Activated T-cell treated with anti-CD3 and anti-CD28 coated beads, Interleukin-2, amount 50 U/mL, for 48 hours (primary cell): ENCODE results near the gene FAM161A.
"Not testable (repeated sequence)": the region's sequence is repeated elsewhere in the genome, so short reads cannot be mapped to it uniquely, and the experiment has no call there.

ENCODE experiments used
- DNase-seq, 2 experiments: peaks; one replicate each; pipeline ENCODE4 v3.0.0-alpha.2; 2020

The FAM161A gene, protein sequence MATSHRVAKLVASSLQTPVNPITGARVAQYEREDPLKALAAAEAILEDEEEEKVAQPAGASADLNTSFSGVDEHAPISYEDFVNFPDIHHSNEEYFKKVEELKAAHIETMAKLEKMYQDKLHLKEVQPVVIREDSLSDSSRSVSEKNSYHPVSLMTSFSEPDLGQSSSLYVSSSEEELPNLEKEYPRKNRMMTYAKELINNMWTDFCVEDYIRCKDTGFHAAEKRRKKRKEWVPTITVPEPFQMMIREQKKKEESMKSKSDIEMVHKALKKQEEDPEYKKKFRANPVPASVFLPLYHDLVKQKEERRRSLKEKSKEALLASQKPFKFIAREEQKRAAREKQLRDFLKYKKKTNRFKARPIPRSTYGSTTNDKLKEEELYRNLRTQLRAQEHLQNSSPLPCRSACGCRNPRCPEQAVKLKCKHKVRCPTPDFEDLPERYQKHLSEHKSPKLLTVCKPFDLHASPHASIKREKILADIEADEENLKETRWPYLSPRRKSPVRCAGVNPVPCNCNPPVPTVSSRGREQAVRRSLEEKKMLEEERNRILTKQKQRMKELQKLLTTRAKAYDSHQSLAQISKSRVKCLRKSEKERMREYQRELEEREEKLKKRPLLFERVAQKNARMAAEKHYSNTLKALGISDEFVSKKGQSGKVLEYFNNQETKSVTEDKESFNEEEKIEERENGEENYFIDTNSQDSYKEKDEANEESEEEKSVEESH

DNA sequence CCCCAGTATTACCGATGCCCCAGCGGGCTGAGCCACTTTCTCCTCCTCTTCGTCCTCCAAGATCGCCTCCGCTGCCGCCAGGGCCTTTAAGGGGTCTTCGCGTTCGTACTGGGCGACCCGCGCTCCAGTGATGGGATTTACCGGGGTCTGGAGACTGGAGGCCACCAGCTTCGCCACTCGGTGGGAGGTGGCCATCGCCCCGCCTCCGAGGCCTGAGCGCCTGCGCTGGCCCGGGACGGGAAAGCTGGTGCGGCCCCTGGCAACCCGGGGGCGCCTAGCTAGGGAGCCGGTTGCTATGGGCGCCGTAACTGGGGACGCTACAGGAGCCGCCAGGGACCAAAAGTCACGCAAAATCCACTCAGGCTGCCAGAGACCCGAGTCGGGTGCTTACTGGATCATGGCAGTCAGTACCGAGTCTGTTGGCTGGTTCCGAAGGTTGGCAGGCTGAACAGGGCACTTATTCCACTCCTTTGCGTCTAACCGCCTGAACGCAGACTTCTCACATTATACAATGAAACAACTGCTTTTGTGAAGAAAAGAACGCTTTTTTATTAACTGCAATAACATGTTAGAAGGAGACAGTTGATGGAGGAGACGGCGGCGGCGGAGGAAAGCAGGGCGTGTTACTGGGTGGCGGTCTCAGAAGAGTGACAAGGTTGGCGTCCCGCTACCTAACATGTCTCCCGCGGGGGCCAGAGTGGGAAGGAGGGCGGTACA lies at the start of gene FAM161A:
Gene FAM161A (minus strand): TSS at position 214 of the 717 bp plus-strand sequence. CDS start 19 bp downstream, at position 195.
- peak; percentile 84 to 88 for DNase-seq

DNA sequence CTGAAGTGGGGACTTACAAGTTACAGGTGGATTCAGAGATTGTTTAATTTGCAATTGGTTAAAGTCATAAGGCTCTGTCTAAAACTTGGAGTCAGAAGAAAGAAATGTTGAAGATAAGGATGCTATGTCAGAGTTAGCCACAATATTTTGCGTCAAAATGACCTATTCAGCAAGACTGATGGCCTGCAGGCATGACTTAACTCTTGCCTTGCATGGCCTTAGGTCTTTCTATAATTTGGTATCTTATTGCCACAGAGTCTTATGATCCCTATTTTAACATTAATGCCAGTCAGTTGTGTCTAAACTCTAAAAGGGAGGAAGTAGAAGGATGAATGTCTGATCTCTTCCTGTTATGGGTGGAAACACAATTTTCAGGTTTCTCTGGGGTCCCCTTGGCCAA lies 46.4 kb upstream of the FAM161A start:
- no peak for DNase-seq

DNA sequence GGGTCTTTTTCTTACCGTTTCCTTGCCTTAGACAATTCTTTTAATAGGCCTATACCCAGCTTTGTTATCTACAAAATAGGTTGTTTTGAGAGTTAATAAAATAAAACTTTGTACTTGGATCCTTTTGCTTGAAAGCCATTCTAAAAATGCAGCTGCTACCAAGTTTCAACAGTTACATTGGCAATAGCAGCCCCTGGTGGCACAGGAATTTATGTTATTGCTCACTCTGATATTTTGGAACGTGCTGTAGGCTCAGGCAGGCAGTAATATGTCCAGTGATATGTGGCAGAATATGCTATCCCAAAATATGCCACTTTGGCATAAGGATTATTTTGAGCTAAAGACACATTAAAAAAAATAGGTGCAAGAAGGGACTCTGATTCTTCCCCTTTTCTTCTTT lies 45.0 kb upstream of the FAM161A start:
- no peak for DNase-seq

DNA sequence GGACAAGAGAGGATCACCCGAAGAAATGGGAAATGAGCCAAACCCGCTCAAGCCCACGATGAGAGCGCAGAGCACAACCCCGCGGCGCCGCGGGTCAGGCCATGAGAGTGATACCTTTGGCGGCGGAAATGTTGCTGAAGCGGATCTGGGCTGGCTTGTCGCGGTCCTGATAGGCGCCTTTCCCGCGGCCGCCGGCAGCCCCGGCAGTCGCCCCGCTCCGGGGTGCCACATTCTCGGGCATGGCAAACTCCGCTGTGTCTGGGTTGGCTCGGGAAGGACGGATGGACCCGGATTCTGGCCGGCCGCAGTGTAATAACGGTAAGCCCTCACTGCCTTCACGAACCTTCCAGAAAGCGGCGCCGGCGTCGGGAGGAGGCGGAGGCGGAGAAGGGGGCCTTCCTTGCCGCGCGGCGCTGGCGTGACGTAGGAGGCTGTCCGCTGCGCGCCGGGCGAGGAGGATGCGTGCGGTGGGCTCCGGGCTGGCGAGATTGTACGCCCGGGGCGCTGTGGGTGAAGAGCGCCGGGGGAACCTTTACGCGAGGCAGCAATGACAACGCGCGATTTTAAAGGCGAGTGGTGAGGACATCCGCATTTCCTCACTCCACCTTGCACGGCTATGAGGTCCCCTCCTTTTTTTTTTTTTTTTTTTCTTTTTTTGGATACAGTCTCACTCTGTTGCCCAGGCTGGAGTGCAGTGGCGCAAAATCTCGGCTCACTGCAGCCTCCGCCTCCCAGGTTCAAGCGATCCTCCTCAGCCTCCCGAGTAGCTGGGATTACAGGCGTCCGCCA lies 34.6 kb upstream of the FAM161A start, which contains the start of gene CCT4:
Gene CCT4 (minus strand): TSS at position 390 of the 789 bp plus-strand sequence. CDS start 149 bp downstream, at position 241.
- DNase-seq: peak; percentile 96

DNA sequence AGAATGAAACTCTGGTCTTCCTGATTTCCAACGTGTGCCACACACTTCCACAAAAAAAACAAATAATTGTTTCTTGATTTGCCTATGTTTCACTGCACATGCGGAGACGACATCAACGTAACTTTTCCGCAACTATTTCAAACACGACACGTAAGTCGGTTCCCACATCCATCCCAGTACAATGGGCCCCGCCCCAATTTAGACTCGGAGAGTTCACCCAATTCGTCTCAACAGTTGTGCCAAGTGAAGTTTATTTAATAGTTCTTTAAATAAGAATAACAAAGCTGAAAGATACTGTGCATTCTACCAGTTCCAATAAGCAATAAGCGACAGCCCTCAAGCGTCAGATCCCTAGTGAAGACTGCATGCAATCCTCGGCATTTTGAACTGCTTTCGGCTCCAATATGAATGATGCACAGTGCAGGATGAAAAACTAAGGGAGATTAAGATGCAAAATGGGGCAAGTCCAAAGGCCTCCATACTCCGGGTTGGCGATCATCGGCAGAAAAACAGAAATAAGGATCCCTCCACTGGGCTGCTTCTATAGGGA lies 33.9 kb upstream of the FAM161A start:
- peak in 1 of 2 experiments; percentile 44 for DNase-seq

DNA sequence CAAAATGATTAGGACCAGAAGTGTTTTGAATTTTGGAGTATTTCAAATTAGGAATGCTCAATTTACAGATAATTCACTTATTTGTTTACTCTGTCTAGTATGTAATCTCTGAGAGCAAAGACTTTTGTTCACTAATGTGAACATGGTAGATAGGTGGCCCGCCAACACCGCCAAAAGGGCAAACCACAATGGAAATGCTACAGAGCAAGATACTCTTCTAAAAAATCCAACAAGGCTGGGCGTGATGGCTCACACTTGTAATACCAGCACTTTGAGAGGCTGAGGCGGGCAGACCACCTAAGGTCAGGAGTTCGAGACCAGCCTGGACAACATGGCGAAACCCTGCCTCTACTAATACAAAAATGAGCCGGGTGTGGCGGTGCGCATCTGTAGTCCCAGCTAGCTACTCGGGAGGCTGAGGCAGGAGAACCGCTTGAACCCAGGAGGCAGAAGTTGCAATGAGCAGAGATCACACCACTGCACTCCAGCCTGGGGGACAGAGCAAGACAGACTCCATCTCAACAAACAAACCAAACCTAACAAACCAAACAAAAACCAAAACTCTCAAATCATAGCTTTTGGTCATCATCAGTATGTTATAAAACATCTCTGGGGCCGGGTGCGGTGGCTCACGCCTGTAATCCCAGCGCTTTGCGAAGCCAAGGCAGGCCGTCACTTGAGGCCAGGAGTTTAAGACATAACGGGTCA lies 32.2 kb upstream of the FAM161A start:
- no peak for DNase-seq

DNA sequence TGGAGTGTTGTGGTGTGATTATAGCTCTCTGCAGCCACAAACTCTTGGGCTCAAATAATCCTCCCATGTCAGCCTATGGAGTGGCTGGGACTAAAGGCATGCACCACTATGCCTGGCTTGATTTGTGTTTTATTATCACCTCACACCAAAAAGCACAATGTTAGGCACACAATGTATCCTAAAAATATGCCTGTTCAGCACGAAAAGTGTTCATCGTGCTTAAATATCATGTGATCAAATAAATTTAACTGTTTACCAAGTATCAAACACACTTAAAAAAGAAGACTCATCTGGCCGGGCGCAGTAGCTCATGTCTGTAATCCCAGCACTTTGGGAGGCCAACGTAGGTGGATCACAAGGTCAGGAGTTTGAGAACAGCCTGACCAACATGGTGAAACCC lies 29.0 kb upstream of the FAM161A start:
- no peak for DNase-seq

DNA sequence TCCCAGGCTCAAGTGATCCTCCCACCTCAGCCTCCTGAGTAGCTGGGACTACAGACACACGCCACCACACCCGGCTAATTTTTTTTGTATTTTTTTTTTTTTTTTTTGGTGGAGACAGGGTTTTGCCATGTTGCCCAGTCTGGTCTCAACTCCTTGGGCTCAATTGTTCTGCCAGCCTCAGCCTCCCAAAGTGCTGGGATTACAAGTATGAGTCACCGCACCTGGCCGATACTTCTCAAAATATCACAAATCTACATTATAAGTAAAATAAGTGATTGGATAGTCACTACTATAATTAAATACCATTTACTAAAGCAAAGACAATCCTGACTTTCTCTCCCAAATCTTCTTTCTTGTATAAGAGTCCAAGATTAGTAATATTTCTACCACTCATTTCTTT lies 25.5 kb upstream of the FAM161A start:
- not testable (repeated sequence) for DNase-seq

DNA sequence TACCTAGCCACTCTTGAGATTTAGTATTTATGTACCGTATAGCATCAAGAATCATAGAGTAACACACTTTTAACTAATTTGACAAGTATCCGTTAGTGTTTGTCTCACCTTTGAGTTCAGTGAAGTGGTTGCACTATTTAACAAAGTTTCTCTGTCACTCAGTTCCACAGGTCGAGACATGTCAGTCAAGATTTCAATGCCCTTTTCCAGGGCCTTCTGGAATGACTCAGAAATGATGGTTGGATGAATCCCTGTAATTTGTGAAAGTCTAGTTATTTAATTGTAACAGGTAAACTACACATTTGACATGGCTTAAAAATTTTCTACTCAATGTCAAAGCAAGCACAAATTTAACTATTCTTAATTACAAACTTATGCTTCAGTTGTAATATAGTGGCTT lies 24.9 kb upstream of the FAM161A start:
- DNase-seq: no peak

DNA sequence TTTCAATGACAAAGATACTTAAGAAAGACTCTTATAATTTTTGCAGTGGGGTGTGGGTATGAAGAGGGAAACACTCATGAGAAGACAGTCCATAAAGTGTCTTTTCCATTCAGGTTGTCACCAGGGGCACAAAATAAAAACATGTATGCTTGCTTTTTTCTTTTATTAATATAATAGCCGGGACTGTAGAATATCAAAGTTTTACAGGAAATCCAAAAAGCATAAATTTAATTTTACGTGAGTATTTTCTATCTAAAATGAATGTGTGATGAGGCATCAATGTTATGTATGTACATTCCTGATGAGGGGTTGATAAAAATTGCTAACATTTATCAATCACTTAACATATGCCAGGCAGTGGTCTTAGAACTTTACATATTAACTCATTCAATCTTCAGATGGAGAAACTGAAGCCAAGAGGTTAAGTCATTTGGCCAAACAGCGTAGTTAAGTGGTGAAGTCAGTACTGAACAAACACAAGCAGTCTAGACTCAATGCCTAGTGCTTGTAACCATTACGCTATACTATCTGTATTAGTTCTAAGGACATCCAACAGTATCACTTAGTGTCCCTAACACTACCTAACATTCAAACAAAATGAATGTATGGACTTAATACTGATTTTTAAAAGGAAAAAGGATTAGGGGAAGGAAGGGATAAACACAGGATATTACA lies 23.8 kb upstream of the FAM161A start:
- DNase-seq: no peak

DNA sequence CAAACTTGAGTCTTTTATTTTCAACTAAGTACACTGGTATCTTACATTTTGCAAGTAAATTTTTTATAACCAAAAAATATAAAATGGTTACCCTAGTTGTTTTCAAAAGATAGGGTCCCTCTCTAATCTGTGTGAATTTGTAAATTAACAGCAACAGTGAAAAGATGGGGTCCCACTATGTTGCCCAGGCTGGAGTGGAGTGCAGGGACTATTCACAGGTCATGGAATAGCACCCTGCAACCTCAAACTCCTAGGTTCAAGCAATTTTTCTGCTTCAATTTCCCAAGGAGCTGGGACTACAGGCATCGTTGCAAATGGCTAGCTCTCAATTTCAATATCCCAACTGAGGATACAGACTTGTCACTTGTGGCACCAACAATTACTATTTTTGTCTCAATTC lies 22.5 kb upstream of the FAM161A start:
- DNase-seq: no peak

DNA sequence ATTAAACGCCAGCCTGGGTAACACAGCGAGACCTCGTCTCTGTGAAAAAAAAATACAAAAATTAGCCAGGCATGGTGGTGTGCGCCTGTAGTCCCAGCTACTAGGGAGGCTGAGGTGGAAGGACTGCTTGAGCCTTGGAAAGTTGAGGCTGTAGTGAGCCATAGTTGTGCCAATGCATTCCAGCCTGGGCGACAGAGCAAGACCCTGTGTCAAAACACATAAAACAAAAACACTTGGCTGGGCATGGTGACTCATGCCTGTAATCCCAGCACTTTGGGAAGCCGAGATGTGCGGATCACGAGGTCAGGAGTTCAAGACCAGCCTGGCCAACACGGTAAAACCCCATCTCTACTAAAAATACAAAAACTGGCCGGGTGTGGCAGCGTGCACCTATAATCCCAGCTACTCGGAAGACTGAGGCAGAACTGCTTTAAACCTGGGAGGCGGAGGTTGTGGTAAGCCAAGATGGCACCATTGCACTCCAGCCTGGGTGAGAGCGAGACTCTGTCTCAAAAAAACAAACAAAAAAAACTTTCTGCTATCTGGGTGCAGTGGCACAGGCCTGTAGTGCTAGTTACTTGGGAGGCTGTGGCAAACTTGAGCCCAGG lies 12.7 kb upstream of the FAM161A start:
- not testable (repeated sequence) for DNase-seq

DNA sequence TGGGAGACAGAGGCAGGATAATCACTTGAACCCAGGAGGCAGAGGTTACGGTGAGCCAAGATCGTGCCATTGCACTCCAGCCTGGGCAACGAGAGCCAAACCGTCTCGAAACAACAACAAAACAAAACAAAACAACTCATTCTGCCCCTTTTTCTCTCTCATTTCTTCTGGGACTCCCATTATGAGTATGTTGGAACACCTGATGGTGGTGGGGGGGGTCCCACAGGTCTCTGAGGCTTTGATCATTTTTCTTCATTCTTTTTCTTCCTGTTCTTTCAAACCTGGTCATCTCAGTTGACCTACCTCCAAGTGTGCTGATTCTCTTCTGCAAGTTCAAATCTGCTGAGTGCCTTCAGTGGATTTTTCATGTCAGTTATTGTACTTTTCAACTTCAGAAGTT lies 8.2 kb upstream of the FAM161A start:
- no peak for DNase-seq

DNA sequence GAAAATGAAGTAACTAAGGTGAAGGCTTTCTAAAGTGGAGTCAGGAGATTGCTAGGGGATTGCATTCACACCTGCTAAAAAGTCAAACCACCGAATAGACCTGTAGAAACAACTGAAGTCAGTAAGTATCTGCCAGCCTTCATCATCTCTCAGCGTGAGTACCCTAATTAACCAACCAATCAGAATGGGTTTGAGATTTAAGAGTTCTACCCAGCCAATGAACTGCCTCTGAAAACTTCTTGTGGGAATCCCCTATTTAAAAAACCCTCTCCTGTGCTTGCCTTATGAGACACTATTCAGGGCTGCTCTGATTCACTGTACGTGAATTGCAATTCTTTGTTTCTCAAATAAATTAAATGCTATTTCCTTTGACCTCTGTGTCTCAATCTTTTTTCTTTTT lies 3.4 kb upstream of the FAM161A start:
- DNase-seq: no peak

DNA sequence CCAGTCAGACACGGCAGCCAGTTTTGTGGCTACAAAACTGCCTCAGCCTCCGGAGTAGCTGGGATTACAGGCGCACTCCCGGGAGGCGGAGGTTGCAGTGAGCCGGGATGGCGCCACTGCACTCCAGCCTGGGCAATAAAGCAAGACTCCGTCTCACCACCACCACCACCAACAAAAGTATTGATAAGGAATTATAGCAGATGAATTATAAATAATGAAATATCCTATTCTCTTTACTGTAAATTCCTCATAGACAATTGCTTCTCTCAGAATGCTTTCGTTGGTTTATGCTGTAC lies 1.4 kb upstream of the FAM161A start:
- no peak for DNase-seq

DNA sequence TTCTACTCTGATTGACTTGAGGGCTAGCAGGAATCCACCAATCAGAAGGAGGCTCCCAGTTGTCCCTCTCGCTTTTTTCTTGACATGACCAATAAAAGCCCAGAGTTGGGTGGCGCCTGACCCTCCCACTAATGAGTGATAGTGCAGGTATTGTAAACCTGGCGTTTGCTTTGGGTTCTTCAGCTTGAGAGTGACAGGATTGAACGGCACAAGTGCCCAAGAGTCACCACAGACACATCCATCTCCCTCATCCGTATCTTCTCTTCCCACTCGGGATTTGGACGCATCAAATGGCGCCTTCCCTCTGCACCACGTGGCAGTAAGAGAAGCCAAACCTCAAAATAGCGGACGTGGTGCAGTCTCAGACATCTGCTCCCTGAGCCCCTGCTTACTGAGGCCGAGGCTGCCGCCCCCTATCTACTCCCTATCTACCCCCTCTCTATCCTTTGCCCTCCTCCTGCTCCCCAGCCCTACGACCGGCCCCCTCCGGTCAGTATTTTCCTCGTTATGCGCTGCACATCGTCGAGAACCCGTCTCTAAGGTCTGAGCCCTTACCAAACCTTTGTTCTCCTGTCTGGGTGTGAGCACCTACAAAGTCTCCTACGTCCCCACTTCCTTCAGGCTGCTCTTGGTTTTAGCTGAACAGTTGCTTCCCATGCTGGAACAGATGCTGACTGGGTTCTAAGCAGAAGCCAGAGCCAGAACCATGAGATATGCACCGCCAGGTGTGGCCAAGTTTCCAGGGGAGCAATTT lies 881 bp upstream of the FAM161A start:
- peak; percentile 89 to 90 for DNase-seq

DNA sequence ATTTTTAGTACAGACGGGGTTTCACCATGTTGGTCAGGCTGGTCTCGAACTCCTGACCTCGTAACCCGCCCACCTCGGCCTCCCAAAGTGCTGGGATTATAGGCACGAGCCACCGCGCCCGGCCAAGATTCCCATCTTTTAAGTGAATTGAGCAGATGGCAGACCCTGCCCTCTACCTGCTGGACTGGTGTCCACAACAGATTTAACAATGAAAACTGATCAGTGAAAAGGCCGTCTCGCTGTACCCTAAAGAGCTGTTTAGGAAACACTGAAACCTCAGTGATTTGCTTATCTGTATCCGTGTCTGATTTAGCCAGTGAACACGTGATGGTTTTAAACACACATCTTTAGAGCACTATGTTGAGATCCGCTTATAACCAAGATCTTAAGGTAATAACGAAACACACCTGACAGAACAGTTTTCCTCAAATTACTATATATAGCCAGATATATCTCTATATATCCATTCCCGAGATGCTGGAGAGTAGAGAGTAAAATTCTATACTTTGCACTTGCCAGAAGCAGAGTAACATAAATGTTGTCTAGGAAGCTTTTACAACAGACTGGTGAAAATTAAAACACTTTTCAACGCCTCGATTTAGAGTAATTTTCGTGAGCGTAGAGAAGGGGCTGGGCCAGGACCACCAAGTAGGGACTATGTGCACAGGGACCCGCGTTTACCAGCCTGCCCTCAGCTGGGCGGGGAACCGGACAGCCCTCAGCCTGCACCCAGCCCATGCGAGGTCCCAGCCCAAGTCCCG lies 594 bp downstream of the FAM161A start:
- DNase-seq: no peak

DNA sequence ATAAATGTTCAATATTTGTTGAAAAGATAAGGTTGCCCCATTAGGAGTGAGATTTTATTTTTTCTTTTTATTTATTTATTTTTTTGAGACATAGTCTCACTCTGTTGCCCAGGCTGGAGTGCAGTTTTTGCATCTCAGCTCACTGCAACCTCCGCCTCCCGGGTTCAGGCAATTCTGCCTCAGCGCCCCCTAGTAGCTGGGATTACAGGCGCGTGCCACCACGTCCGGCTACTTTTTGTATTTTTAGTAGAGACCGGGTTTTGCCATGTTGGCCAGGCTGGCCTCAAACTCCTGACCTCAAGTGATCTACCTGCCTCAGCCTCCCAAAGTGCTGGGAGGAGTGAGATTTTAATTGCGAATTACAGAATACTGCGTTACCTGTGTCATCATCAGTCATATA lies 2.6 kb downstream of the FAM161A start:
- DNase-seq: not testable (repeated sequence)

DNA sequence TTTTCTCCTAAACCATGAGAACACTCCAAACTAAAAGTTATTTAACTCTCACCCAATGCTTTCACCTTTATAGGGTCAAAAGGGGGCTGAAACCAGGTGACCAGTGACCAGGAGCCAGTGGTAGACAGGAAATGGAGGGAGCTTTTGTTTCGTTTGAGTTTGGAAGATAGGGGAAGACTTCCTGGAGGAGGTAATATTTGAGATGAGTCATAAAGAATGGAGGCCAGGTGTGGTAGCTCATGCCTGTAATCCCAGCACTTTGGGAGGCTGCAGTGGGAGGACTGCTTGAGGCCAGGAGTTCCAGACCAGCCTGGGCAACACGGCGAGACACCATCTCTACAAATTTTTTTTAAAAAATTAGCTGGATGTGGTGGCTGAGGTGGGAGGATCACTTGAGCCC lies 8.5 kb downstream of the FAM161A start:
- DNase-seq: no peak
